Parathyroid adenoma (tissue), 2 donors: Measurements from ENCODE around the gene GSG1L2.

ENCODE experiments used
- H2AFZ ChIP-seq: fragments of 300-600 bp; sonication (generic); one replicate; pipeline ENCODE4 v1.7.0; 2017; ENCODE audit warnings: antibody characterized with exemption, mild to moderate bottlenecking
- H3K27ac ChIP-seq: fragments of 300-600 bp; sonication (generic); one replicate; pipeline ENCODE4 v1.7.0; 2017
- H3K27me3 ChIP-seq: fragments of 300-600 bp; sonication (generic); one replicate; pipeline ENCODE4 v1.7.0; 2017; ENCODE audit warnings: low read length; ENCODE audit not compliant: control insufficient read depth, insufficient read depth
- H3K36me3 ChIP-seq: fragments of 300-600 bp; sonication (generic); one replicate; pipeline ENCODE4 v1.7.0; 2017; ENCODE audit warnings: low read length; ENCODE audit not compliant: control insufficient read depth, insufficient read depth
- H3K4me1 ChIP-seq: fragments of 300-600 bp; sonication (generic); one replicate; pipeline ENCODE4 v1.7.0; 2017; ENCODE audit warnings: control low read depth
- H3K4me2 ChIP-seq: fragments of 300-600 bp; sonication (generic); one replicate; pipeline ENCODE4 v1.7.0; 2017; ENCODE audit warnings: low read length
- H3K4me3 ChIP-seq: fragments of 300-600 bp; sonication (generic); one replicate; pipeline ENCODE4 v1.7.0; 2017; ENCODE audit warnings: low read depth, low read length
- H3K79me2 ChIP-seq: fragments of 300-600 bp; sonication (generic); one replicate; pipeline ENCODE4 v1.7.0; 2017; ENCODE audit warnings: control low read depth
- H3K9ac ChIP-seq: fragments of 300-600 bp; sonication (generic); one replicate; pipeline ENCODE4 v1.7.0; 2017; ENCODE audit warnings: mild to moderate bottlenecking
- H3K9me3 ChIP-seq: fragments of 300-600 bp; sonication (generic); one replicate; pipeline ENCODE4 v1.7.0; 2017; ENCODE audit warnings: low read length; ENCODE audit not compliant: control insufficient read depth
- CTCF ChIP-seq: fragments of 300-600 bp; sonication (generic); IDR thresholded peaks from one replicate; pipeline ENCODE4 v1.7.0; 2017; ENCODE audit warnings: antibody characterized with exemption, mild to moderate bottlenecking
- donor health status: primary hyperparathyroidism.

Gene GSG1L2

GRCh38 chr17:9839433-9839832 lies 17.6 kb upstream of the GSG1L2 start:
- TF ChIP-seq CTCF: no peak
- H2AFZ ChIP-seq: no peak overlapping the region
- no peak overlapping the region for H3K9ac ChIP-seq
- no peaks in the 10 kb centered on the region for H3K27me3 ChIP-seq
- H3K4me1 ChIP-seq: no peaks in the 10 kb centered on the region
- H3K36me3 ChIP-seq: no peaks in the 10 kb centered on the region
- H3K79me2 ChIP-seq: no peaks in the 10 kb centered on the region
- H3K27ac ChIP-seq: no peak overlapping the region
- H3K9me3 ChIP-seq: no peaks in the 10 kb centered on the region
- H3K4me2 ChIP-seq: no peak overlapping the region
- no peak overlapping the region for H3K4me3 ChIP-seq

GRCh38 chr17:9837551-9838471 lies 15.9 kb upstream of the GSG1L2 start:
- TF ChIP-seq CTCF: no peak
- Histone ChIP-seq H3K27me3 (no peaks in the 10 kb centered on the region), H3K9ac (no peak overlapping the region)

GRCh38 chr17:9833922-9834321 lies 12.0 kb upstream of the GSG1L2 start:
- H2AFZ ChIP-seq: no peak overlapping the region
- H3K4me3 ChIP-seq: no peak overlapping the region
- no peak overlapping the region for H3K4me2 ChIP-seq
- H3K36me3 ChIP-seq: no peaks in the 10 kb centered on the region
- H3K27me3 ChIP-seq: no peaks in the 10 kb centered on the region
- H3K79me2 ChIP-seq: no peaks in the 10 kb centered on the region
- H3K9ac ChIP-seq: no peak overlapping the region
- no peaks in the 10 kb centered on the region for H3K9me3 ChIP-seq
- TF ChIP-seq CTCF: no peak
- no peak overlapping the region for H3K27ac ChIP-seq
- no peaks in the 10 kb centered on the region for H3K4me1 ChIP-seq

More at GRCh38 chr17:9837551-9838471, 15.9 kb upstream of the GSG1L2 start:
- H2AFZ ChIP-seq: no peak overlapping the region
- no peak overlapping the region for H3K27ac ChIP-seq
- no peaks in the 10 kb centered on the region for H3K9me3 ChIP-seq
- H3K4me1 ChIP-seq: no peaks in the 10 kb centered on the region
- no peaks in the 10 kb centered on the region for H3K79me2 ChIP-seq
- no peak overlapping the region for H3K4me2 ChIP-seq
- no peaks in the 10 kb centered on the region for H3K36me3 ChIP-seq
- H3K4me3 ChIP-seq: no peak overlapping the region

- H3K27me3 ChIP-seq: no peaks in the 10 kb centered on the region
These were observed 8.8 kb upstream of the GSG1L2 start for GRCh38 chr17:9830711-9831110.

More at GRCh38 chr17:9830711-9831110, 8.8 kb upstream of the GSG1L2 start:
- Histone ChIP-seq H3K4me1 (no peaks in the 10 kb centered on the region), H3K9me3 (no peaks in the 10 kb centered on the region), H3K9ac (no peak overlapping the region), H3K79me2 (no peaks in the 10 kb centered on the region), H3K4me2 (no peak overlapping the region), H3K27ac (no peak overlapping the region), H3K4me3 (no peak overlapping the region), H3K36me3 (no peaks in the 10 kb centered on the region), H2AFZ (no peak overlapping the region)
- TF ChIP-seq CTCF: no peak
